GM12891 (cell line): ENCODE data around the gene EEIG1.

Source experiments
- POLR2AphosphoS5 ChIP-seq: IDR thresholded peaks from 2 replicates; pipeline ENCODE4 v1.6.1; 2011; ENCODE audit warnings: low read depth, low read length, control low read depth
- TAF1 ChIP-seq: IDR thresholded peaks from 2 replicates; pipeline ENCODE4 v1.6.1; 2011; ENCODE audit warnings: low read depth, low read length, control low read depth

- TF ChIP-seq POLR2AphosphoS5 (no peak), TAF1 (no peak)
These were observed 39.5 kb downstream of the EEIG1 start for GRCh38 chr9:127941062-127941960.
